SH-SY5Y (cell line): ENCODE data around the gene PLP2.

ENCODE experiments used
- GATA2 ChIP-seq: IDR thresholded peaks from 2 replicates; pipeline ENCODE4 v1.6.1; 2011; ENCODE audit warnings: mild to moderate bottlenecking, low read depth, low read length
- GATA3 ChIP-seq: IDR thresholded peaks from 2 replicates; pipeline ENCODE4 v1.6.1; 2011; ENCODE audit warnings: low read depth, mild to moderate bottlenecking, low read length, moderate library complexity

DNA sequence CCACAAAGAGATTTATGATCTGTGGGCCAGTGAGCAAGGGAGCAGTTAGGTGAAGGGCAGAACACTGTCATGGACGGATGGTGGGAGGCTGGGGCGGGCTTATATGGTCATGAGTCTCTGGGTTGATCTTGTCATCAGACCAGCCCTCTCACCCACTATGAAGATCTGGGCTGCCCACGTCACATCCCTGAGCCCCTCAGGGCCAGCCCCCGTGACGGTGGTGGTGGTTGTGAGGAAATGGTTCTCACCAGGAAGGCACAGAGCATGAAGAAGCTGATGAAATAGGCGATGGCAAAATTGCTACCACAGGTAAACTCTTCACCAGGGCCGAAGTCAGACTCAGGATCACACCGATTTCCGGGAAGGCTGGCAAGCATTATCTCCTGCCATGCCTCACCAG, 39.4 kb downstream of the PLP2 start:
- TF ChIP-seq GATA3 (no peak), GATA2 (no peak)
